Fibroblast of the aortic adventitia (primary cell): ENCODE measurements around the gene SERPINE1. TPM values are rescaled to one million over a fixed set of nuclear protein-coding genes. Genes with fewer than 3 reads are reported as not detected.

Experiments used
- DNase-seq: peaks from one replicate; pipeline ENCODE4 v3.0.0-alpha.2; 2010; ENCODE audit warnings: low read depth
- H3K4me3 ChIP-seq: 2 replicates; pipeline ENCODE4 v1.5.1; 2011; ENCODE audit warnings: low read depth, mild to moderate bottlenecking, control low read depth, low read length, moderate library complexity
- total RNA-seq: library from RNA; depleted of rRNA; stranded (reverse); fragments of >200 nt; gene quantifications from 2 replicates; pipeline ENCODE4 v1.2.3, GENCODE V29; 2012; ENCODE audit warnings: low replicate concordance
- TF ChIP-seq, protein P1 (sequence below): IDR thresholded peaks from 2 replicates; pipeline ENCODE4 v1.5.1; 2011; ENCODE audit warnings: mild to moderate bottlenecking, low read length, control low read depth, inconsistent platforms; ENCODE audit not compliant: insufficient read depth

Gene SERPINE1
- total RNA-seq, 1 donor: 341 TPM

DNA sequence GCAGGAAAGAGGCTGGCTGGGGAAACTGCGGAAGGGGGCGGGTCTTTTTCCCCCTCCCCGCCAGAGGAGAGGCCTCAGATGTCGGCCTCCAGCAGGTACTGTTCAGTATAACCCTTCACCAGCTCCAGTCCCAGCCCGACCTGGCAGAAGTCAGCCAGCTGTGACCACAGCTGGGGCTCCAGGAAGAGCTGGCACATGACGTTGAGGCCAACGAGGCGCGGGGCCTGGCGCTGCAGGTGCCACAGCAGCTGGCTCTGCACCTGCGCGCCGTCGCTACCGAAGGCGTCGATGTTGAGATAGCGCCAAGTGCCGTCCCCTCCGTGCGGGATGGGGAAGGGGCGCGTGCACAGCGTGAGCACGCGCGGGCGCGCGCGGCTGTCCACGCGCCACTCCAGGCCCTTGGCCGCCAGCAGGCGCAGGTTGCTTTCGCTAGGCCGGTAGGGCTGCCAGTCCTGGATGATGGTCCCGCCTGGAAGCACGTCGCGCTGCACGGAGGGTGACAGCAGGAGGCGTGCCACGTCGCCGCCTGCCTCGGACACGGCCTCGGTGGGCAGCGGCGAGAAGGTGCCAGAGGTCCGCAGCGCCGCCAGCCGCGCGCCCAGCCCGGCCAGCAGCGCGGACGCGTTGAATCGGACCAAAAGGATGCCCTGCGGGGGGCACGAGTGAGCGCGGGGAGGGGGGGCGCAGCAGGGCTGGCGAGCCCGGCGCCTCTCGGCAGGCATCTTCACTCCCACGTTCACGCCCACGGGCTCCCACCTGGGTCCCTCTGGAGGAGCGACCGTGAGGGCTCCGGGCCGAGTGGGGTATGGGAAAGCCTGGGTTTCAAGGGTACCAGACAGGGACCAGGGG lies 45.3 kb downstream of the SERPINE1 start:
- no peak overlapping the region for H3K4me3 ChIP-seq
- TF ChIP-seq, protein P1, sequence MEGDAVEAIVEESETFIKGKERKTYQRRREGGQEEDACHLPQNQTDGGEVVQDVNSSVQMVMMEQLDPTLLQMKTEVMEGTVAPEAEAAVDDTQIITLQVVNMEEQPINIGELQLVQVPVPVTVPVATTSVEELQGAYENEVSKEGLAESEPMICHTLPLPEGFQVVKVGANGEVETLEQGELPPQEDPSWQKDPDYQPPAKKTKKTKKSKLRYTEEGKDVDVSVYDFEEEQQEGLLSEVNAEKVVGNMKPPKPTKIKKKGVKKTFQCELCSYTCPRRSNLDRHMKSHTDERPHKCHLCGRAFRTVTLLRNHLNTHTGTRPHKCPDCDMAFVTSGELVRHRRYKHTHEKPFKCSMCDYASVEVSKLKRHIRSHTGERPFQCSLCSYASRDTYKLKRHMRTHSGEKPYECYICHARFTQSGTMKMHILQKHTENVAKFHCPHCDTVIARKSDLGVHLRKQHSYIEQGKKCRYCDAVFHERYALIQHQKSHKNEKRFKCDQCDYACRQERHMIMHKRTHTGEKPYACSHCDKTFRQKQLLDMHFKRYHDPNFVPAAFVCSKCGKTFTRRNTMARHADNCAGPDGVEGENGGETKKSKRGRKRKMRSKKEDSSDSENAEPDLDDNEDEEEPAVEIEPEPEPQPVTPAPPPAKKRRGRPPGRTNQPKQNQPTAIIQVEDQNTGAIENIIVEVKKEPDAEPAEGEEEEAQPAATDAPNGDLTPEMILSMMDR: no peak
- DNase-seq: no peak

DNA sequence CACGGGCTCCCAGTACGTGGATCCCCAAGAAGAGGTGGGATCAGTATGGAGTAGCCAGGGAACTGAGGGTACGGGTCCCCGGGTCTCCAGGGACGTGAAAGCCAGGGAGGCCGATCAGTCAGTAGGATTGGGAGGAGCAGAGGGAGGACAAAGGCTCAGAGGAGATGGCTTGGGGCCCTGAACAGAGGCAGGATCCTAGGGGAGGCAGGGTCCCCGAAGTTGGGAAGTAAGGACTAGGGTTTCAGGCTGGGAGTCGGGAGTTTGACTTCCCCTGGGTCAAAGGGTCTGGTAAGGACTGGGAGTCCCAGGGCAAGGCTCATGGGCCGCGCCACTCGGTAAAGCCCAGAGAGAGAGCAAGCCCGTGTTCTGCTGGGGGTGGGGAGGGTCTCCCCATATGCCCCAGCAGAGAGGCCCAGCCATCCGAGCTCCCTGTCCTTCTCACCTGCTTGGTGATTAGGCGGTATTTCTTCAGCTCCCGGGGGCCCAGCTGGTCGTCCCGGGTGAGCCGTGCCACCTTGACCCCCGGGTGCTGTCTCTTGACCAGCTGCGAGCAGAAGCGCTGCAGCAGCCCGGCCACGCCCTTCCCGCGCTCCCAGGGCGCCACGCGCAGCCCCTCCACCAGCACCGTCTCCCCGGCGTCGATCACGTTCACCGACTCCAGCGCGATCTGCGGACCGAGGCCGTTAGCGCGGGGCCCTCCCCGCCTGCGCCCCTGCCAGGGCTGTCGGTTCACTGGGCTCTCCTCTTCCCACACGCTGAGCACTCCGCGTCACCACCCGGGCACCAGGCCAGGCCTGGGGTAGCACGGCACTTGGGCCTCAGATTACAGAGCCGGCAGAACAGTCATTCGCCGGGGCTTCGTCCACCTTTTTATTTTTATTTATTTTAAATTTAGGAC lies 46.2 kb downstream of the SERPINE1 start:
- DNase-seq: peak; percentile 58
- TF ChIP-seq, protein P1: no peak
- peak overlapping the region; percentile 31 for H3K4me3 ChIP-seq

DNA sequence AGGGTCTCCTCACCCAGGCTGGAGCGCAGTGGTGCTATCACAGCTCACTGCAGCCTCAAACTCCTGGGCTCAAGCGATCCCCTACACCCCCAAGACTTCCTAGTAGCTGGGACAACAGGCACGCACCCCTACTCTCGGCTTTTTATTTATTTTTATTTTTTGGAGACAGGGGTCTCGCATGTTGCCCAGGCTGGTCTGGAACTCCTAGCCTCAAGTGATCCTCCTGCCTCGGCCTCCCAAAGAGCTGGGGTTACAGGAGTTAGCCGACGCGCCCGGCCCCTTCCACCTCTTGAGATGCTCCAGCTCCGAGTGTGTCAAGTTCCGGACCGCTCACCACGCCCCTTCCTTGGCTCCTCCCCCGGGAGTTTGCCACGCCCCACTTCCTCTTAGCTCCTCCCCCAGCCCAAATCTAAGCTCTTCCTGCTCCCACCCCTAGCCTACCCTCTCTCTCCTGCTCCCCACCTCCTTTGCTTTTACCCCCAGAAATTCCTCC lies 46.9 kb downstream of the SERPINE1 start:
- TF ChIP-seq, protein P1: no peak
- DNase-seq: no peak
- no peak overlapping the region for H3K4me3 ChIP-seq

DNA sequence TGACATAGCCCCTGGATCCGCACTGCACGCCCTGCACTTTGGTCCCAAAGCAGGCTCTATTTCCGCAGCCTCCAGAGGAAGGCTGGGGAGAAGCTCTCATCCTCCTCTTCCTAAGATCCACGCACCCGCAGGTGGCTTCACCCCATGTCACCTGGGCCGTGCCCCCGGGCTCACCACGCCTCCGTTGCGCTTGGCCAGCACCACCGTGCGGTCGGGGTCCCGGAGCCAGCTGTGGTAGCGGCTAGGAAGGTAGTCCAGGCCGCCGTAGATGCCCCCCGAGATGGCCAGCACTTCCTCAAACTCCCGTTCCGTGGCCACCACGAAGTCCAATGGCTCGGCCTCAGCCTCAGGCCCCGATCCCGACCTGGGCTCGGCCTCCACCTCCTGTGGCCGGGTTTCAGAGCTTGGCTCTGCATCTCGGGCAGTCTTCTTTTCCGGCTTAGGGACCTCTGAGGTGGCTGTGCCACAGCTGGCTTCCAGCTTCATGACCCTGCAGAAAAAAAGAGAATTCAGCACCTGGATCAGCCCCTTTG lies 47.5 kb downstream of the SERPINE1 start:
- H3K4me3 ChIP-seq: no peak overlapping the region
- TF ChIP-seq, protein P1: no peak
- DNase-seq: no peak

DNA sequence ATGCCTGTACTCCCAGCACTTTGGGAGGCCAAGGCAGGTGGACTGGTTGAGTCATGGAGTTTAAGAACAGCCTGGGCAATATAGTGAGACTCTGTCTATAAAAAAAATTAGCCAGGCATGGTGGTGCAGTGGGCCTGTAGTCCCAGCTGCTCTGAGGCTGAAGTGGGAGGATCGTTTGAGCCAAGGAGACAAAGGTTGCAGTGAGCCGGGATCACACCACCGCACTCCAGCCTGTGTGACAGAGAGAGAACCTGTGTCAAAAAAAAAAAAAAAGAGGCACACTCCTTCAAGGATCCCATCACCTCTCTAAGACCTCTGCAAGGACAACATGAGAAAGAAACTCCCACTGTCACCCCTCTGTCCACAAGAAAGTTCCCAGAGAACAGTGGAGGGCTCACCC lies 48.8 kb downstream of the SERPINE1 start:
- DNase-seq: no peak
- TF ChIP-seq, protein P1: no peak
- no peak overlapping the region for H3K4me3 ChIP-seq

DNA sequence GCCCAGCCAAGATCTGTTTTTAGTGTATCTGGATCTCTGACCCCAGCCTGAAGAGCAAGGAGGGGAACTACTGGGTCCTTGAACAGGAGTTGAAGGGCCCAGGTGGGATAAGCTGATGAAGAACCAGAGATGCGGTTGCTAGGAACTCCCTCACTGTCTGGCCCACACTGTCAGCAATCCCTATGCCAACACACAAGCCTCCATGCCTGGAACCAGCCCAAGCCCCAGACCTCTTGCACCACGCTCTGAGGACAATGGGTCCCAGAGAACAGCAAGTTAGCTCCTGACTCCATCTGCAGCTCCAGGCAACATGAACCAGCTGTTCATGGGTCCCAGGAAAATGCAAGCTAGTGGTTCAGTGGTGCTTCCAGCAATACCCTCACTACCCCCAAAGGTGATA lies 50.7 kb downstream of the SERPINE1 start:
- no peak overlapping the region for H3K4me3 ChIP-seq
- DNase-seq: no peak
- TF ChIP-seq, protein P1: no peak
